ENCODE data around the gene BUB3.
A peak's percentile ranks its signal among the peaks of the same experiment; 100 is the strongest.

The BUB3 gene

DNA sequence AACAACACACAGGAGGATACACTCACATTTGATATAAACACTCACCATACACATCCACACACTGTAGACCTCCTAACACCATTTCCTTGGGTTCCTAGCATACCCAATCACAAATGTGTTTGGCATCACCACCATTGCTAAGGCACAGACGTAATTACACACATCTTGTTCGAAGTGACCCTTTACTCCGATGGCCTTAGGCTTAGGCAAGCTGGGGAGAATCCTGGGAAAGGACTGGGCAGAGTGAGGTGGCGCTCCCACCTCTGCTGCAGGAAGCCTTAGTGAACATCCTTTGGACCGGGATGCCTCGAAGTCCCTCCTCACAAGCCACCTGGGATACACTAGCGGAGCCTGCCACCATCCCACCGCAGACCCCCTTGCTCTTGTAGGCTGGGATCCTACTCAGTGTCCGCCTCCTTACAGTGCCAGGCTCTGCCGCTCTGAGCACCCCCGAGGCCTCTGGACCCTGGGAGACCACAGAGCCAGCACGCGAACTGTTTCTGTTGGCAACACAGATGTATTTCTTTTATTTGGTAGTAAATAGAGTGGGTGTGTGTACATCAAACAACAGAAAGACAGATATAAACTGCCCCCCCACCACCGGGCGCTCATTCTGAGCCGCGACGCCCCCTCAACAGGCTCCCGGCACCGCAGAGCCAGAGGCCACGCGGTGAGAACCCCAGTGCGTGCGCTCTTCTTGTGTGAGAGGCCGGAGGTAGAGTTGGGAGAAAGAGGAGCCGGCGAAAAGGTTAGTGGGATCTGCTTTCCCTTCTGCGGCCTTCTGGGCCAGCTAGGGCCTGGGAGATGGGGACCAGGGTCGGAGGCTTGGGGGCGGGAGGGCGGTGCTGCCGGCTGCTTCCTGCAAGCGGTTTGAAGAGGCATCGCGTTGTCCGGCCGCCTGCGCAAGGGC, 12.2 kb upstream of the BUB3 start:
- DNase-seq = no peak

DNA sequence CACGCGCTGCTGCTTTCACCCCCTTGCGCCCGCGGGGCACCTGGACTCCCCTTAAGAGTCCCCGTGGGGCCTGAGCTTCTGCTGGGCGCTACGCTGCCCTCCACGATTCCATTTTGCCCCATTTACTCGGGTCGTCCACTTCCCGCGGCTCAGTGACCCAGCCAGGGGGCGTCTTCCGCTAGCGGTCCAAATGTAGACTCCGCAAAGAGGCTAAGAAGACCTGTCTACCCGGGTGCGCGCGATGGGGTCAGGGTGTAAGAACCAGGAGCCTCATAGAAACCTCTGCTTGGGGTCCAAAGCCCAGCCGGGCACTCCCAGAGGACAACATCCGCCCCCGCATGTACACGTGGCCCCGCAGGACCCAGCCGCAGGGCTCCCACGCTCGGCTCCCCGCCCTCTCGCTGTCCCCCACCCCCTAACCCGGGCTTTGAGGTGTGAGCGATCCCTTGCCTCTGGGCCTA, 11.5 kb upstream of the BUB3 start:
- DNase-seq = no peak

DNA sequence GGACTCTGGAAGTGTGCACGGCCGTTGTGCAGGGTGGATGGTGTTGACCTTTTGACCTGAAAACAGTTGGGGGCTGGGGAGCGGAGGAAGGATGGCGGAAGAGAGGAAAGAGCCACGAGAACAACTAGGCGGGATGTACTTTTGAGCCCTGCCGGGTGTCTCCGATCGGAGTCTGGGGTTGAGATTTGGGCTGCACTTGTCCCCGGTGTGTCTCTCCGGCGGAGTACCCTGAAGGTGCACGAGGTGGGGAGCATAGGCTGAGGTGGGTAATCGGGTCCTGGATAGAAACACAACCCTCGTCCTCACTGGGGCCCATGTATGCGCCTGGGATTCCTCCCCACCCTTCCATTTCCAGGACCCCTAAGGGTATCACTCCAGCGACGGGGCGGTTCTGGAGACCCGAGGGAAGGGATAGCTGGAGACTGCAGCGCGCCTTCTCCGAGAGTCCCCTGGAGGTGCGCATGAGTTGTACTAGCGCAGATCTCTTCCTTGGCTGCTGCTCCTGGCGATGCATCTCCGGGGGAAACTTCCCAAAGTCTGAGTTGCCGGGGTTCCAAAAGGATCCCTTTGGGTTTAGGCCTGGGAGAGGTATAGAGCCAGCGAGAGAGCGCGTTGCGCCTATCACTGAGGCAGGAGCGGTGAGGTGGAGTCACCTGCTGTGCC, 10.9 kb upstream of the BUB3 start:
- no peak for DNase-seq

DNA sequence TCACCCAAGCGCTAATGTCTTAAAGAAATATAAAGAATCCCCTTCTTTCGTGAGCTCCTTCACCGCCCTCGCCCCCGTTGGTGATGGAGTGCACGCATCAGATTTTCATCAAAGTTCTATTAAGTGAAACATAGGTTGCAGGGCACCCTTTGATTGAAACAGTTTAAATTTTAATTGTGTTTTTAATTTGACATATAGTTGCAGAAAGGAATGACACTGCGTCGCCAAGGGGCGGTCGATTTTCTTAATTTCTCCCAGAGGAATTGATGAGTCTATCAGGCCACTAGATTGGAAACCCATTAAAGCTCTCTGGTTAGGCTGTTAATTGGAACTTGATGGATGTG, 10.4 kb upstream of the BUB3 start:
- no peak for DNase-seq

DNA sequence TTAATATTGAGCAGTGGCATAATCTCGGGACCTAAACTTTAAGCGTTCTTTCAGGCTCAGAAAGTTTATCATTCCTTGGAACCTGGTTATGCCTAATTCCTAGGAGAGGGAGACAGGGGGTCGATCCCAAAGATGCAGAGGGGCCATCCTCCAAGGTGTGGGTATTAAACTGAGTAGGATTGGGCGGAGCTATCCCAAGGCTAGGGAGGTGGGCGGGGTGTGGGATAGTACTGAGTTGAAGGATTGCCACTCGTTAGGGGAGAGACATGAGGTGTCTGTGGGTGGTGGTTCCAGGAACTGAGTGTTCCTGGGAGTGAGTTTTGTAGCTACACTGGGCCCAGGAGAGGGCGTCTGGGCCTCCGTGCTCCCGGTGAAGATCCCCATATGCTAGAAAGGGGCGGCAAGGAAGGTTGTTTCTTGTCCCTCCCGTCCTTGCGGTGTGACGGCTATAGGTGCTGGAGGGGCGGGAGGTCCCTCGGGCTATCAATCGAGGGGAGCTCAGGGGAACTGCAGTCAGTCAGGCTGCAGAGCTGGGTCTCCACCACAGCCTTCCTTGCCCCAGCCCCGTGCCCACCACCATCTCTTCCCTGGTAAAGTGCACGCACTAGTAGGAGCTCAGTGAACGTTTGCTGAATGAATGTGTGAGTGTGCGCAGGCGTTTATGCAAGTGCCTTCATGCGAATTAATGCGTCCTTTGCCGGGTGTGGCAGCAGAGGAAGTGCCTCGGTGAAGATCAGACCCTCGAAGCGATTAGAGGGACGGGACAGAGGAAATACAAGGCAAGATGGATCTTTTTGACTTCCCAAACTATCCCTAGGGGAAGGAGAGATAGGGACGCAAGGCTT, 9.3 kb upstream of the BUB3 start:
- DNase-seq = no peak

DNA sequence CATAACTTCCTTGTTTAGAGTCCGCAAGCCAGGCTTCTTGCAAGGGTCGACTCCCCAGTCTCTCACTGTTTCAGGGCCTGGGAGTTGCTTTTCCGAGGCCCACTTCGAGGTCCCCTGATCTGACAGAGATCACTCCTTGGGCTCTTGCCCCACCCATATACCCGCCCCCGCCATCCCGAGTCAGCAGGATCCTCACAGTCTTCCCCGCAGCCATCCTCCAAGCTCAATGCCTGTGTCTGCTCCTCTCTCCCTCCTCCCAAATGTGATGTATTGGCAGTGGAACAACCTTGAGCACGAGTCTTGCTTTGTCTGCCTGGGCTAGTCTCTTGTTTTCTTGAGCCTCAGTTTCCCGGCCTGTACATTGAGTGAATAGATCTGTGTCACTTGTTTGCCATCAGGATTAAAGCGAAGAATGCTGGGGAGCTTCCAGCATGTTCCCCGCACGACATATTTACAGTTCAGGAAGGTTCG, 8.6 kb upstream of the BUB3 start:
- no peak for DNase-seq

DNA sequence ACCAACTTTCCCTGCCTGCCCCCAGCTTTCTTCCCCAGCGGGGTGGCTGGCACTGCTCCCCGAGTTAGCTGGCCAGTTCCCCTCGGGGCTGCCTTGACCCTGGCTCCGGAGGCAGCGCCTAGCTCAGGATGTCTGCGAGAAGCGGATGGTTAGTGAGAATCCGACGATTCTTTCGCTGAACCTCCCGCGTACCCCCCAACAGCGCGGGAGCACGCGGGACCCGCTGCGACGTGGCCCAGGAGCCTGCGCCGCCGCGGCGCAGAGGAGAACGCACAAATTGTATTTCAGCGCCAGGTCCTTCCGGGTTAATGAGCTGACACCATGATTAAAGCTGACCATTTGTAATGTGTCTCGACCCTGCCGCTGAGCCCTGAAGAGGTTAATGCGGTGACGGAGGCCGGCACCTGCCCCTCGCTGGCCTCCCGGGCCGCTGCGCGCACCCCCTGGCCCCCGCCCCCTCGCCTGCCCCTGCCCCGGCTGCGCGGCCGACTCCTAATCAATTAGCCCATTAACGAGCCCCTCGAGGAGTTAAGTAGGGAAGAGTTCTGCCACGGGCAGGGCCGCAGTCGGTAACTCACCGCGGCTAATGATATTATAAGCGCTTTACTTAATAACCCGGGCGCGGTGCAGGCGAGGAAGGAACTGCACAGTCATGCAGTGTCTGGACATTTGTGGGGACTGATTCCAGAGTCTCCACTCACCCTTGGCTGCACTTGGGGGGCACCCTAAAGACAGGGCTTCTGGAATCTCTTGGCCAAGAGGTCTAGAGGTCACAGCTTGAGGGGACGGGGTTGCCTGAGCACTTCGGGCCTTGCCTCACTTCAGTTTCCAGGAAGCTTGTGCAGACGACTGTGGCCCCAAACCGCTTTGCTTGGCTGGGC, 7.9 kb upstream of the BUB3 start:
- DNase-seq = no peak

DNA sequence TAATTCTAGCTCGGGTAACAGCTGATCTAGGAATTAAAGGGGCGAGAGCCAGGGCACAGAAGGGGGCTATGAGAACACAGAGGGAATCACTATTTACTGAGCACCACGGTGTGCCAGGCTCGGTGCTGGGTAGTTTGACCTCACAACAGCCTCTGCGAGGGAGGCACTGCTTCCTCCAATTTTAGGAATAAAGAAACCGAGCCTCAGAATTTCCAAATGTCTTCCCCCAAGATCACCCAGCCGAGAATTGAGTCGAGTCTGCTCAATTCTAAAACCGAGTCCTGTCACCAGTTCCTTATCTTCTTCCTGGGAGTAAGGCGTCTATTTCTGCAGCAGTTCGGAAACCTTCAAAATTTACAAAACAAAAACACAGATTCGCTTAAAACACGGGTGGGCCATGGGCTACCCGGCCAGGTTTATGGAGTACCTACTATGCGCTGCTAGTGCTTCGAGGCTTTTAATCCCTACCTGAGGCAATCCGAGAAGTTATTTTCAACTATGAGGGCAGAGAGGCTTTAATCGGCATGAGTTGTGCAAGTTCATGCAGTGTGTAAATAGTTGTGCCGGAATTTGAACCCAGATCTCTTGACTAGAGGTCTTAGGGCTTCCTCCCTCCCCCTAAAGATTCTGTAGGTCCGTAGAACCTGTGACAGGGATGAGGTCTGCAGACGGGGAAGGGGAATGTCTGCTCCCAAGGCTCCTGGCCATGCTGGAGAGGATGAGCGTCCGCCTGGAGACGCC, 7.1 kb upstream of the BUB3 start:
- DNase-seq = no peak

DNA sequence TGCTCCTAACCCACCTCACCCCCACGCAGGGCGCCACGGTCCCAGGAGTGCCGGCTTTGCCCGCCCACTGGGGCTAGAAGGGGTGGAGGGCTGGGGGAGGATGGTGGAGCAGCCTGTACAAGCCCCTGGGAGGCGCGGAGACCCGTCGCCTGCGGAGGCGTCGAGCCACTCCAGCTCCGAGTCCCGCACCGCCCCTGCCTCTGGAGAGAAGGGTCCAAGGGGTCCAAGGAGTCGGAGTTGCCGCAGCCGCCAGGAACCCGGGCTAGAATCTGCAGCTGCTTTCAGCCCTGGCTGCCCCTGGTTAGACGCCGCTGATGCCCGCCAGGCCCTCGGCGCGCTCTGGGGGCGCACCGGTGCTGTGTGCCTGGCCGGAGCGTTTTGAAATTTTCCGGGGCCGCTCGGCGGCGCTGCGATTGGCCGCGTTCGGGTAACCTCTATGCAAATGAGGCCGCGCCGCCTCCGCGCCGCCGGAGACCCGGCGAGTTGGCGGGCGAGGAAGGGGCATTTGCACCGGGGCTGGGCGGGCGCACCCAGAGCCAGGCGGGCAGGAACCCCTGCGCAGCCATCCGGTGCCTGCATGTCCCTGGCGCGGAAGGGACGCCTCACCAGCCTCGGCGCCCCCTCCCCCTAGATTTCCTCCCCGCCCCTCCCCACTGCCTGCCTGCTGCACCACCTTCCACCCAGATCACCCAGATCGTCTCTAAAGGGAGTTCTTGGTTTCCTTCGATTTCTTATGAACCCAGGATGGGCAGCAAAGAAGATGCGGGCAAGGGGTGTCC, 6.4 kb upstream of the BUB3 start, which contains the start of gene HMX2:
Gene HMX2 (plus strand): TSS at position 502 of the 779 bp plus-strand sequence. CDS start 243 bp downstream, at position 745.
- DNase-seq = peak; percentile 34

DNA sequence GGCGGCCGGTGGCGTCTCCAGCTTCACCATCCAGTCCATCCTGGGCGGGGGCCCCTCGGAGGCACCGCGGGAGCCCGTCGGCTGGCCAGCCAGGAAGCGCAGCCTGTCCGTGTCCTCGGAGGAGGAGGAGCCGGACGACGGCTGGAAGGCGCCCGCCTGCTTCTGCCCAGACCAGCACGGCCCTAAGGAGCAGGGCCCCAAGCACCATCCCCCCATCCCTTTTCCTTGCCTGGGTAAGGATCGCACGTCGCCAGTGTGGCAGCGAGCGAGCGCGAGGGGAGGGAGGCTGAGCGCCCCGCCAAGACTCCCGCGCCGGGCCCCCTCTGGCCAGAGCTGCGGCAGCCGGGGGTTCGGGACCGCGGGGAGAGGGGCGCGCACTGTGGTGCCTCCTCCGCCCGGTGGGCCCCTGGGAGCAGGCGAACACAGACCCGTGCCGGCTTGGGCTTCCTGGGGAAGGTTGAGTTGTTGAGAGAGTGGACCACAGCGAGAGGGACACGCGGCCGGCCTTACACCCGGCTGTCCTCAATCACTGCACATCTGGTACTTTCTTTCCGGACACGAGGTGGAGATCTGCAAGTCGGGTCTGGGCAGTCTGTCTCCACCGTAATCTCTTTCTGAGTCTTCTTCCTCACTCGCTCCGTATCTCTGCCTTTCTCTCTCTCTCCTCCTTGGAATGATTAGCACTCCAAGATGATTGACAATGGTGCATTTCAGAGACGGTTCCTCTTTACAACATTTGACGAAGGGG, 5.6 kb upstream of the BUB3 start:
- no peak for DNase-seq

DNA sequence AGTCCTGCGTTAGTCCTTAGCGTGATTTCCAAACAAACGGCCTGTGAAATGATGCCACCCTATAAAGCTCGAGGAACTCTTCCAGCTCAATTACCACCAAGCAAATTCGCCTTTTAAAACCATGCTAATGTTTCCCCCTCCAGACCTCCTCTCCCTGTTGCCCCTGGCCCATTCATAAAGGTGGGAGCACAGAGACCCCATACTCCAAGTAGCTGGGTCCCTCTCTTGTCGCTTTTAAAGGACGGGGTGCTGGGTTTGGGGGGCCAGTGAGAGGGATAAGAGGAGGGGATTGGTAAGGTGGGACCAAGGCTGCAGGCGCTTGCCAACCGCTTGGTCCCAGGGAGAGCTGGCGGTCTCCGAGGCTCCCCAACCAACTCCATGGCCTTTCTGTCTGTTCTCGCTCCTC, 5.0 kb upstream of the BUB3 start:
- DNase-seq = no peak

DNA sequence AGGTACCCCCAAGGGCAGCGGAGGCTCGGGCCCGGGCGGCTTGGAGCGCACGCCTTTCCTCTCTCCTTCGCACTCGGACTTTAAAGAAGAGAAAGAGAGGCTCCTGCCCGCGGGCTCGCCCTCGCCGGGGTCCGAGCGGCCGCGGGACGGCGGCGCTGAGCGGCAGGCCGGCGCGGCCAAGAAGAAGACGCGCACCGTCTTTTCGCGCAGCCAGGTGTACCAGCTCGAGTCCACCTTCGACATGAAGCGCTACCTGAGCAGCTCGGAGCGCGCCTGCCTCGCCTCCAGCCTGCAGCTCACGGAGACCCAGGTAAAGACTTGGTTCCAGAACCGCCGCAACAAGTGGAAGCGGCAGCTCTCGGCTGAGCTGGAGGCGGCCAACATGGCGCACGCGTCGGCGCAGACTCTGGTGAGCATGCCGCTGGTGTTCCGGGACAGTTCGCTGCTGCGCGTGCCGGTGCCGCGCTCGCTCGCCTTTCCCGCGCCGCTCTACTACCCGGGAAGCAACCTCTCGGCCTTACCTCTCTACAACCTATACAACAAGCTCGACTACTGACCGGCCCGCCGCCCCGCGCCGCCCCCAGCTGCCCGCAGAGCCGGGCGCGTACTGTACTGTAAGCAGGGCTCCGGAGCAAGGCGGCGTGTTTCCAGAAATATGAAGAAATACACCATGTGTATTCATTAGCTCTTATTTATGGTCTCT, 4.5 kb upstream of the BUB3 start:
- peak; percentile 43 for DNase-seq

DNA sequence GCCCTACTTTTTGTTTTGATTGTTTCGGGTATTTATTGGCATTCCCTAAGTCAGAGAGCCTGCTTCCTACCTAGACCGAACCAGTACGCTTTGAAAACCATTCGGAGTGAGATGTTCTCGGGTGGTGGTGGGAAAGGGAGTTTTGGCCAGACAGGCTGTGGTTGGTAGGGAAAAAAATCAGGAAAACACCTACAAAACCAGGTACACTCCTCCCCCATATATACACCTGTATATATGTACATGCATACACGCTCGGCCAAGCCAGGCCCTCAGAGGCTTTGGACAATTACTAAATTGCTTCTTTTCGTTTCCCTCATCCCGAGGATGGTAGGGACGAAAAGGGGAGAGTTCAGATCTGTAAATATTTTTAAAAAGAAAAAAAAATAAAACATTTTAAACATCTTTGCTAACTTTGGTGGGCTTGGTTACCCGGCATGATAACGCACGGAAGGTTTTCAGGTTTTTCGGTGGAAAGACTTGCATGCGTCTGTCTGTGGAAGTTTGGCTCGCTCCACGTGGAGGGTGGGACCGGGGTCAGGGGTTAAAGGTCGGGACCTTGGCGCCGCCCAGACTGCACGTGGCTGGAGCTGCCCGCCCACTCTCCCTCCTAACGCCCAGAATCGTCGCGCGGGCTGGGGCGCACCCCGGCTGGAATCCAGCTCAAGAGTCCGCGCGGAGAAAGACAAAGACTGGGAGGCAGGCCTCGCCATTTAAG, 3.8 kb upstream of the BUB3 start:
- no peak for DNase-seq

DNA sequence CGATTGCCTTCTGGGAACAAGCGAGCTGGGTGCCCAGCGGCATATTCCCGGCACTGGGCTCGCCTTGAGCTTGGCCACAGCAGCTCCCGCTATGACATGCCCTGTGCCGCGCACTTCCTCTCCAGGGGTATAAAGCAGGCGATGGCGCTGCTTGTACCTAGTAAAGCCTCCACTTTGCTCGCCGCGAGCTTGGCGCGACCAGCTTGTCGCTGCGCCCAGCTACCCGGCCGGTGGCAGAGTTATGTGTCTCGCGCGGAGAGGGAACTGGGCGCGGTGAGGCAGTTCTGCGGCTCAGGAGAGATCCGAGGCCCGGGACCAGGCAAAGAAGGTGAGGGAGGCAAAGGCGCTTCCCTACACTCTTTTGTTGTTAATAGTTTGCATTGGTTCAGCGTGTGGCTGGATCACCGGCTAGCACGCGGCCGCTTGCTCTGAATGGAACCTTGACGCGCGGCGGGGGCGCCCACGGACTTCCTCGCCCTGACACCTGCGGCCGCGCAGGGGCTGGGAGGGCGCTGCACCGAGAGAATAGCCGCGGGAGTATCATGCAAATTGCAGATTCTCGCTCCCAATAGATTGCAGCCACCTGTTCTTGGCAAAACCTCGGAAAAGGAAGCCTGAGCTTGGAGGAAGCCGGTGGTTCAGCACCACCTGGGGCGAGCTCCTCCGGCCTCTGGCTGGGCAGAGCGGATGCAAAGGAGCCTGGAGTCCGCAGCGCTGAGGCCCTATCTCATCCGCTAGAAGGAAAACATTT, 3.0 kb upstream of the BUB3 start:
- no peak for DNase-seq

DNA sequence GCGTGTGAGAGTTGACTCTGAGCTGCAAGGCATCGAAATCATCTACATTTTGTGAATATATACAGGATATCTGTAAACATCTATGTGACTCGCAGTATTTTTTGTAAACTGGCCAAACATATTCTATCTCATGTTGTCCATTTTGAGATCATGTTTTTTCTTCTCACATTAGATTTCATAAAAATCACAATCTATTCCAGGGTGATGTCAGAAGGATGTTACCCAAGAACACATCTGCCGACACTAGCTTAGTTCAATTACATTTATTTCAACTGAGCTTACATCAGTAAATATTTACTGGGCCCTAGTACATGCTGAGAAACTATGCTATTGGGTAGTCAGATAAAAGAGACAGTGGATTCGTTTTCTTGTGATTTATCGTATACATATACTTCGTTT, 2.5 kb upstream of the BUB3 start:
- no peak for DNase-seq

DNA sequence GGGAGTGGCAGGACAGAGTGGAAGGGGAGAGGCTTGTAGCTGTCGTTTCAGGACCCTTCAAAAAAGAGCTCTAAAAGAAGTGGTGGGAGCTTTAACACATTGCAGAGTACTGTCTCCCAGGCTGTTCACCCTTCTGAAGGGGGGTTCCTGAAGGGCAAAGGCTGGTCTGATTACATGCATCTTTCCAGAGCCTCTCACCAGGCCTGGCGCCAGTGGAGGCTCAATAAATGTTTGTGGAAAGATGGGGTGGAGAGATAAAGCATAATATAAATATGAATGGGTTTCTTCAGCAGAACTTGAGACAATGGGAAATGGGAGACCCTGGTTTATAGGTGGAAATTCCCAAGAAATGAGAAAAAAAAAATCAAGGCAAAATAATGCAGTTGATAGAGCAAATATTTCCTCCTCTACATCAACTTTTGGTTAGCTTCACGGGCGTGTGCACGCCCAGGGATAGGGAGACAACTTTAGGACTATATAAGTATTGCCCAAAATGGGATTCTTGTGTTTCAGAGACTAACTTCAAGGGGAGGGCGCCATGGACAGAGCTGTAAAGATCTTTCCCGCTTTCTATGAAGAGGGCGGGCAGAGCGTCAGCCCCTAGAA, 613 bp upstream of the BUB3 start:
- no peak for DNase-seq

Measured in CD4-positive, alpha-beta T cell treated with Interleukin-12 subunit alpha and Interleukin-12 subunit beta, for 1 hour (primary cell).